GM18505 (cell line): Measurements from ENCODE around the gene FGF1.
"Not testable (repeated sequence)": the region's sequence is repeated elsewhere in the genome, so short reads cannot be mapped to it uniquely, and the experiment has no call there.

Experiments used
- ATAC-seq: cut with Tn5 transposase; IDR thresholded peaks from one replicate; pipeline ENCODE4 v1.9.1; 2021; ENCODE audit not compliant: unreplicated experiment
- POLR2A ChIP-seq: IDR thresholded peaks from 4 replicates; pipeline ENCODE4 v1.6.1; 2011; ENCODE audit warnings: borderline replicate concordance; ENCODE audit not compliant: insufficient read depth, insufficient read length; ENCODE audit errors: extremely low read depth

Gene FGF1

DNA sequence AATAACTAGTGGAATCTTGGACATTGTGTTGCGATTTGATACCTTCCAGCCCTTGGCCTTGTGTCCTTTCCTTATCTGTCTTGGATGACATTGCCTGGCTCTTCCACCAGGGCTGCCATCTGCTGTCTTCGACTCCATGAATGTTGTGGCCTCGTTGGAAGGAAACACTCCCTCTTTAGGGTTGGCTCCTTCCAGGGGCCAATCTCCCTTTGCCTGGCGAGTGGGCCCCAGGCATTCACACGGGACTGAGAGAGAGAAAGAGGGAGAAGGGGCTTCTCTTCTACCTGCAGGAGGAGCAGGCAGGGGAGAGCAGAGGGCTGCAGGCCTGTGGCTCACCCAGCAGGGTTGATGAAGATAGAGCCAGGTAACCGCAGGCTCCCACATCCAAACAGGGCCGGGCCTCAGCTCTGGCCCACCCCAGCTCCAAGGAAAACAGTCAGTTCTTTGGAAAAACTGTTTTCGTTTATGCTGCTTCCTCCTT lies 31.3 kb downstream of the FGF1 start:
- no peak for ATAC-seq
- TF ChIP-seq POLR2A = no peak

GRCh38 chr5:142653321-142653720 lies 32.6 kb downstream of the FGF1 start:
- TF ChIP-seq POLR2A = no peak
- ATAC-seq = no peak

GRCh38 chr5:142652563-142652962 lies 33.3 kb downstream of the FGF1 start:
- no peak for ATAC-seq
- TF ChIP-seq POLR2A = no peak

DNA sequence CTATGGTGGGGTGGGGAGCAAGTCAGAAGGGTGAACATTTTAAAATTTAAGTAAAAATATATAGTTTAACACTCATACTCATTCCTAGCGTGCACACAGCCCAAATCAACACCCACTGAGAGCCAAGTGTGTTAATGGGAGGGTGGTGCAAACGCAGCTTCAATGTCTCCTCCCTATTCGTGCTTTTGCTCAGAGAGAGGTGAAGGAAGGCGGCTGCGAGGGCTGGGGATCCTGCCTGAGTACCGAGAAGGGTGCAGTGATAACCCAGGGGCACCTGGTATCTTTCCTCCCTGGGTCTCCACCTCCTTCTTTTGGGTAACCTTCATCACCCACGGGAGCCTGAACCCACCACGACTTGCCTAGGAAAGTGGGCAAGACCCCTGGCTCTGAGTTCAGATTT lies 35.0 kb downstream of the FGF1 start:
- no peak for TF ChIP-seq POLR2A
- no peak for ATAC-seq

DNA sequence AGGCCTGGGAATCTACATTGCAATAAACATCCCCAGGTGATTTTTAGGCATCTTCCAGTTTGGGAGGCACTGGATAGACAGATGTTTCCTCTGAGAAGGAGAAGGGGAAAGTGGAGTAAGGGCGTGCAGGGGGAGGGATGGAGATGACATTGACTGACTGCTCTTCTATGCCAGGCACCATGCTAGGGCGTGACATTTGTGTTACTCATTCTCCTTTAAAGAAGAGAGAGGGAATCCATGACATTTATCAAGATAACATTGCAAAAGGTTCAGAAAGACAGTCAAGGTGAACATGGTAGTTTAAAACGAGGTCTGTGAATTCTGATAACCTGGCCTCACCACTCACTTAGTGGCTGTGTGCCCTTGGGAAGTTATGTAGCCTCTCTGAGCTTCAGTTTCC lies 35.8 kb downstream of the FGF1 start:
- no peak for TF ChIP-seq POLR2A
- no peak for ATAC-seq

DNA sequence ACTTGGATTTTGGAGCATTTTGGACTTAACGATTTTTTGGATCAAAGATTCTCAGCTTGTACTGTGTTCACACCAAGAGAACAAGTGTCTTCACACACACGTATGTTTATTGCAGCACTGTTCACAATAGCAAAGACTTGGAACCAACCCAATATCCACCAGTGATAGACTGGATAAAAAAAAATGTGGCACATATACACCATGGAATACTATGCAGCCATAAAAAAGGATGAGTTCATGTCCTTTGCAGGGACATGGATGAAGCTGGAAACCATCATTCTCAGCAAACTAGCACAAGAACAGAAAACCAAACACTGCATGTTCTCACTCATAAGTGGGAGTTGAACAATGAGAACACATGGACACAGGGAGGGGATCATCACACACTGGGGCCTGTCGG lies 37.8 kb downstream of the FGF1 start:
- ATAC-seq = not testable (repeated sequence)

DNA sequence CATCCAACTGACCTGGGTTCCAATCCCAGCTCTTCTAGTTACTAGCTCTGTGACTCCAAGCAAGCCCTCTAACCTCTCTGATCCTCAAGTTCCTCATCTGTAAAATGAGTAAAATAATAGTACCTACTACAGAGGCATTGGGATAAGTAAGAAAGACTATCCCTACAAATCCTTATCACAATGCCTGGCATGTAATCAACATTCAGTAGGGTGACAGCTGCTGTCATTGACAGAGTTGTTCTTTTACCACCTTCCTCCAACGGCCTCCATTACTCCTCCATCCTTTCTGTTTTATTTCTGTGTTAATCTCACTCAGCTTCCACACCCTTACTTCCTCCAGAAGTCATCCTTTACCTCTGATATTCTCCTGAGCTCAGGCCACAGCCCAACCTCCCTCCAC lies 40.4 kb downstream of the FGF1 start:
- ATAC-seq = no peak
- TF ChIP-seq POLR2A = no peak

- no peak for TF ChIP-seq POLR2A
- no peak for ATAC-seq
Measured at GRCh38 chr5:142644640-142645361, 41.1 kb downstream of the FGF1 start.

DNA sequence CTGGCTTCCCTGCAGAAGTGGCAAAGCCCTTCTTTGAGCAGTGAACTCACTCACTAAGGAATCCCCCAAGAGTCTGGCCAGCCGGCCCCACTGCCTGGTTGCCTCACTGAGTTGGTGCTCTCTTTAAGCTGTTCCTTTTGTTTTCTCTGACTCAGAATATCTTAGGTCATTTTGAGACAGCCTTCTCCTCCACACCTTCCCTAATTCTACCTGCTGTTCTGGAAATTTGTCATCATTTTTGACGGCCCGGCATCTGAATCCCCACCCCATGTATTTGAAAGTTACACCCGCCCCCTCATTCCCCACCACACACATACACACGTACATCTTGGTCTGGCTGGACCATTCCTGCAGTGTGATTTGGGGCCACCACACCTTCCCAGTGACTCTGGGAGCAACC lies 41.8 kb downstream of the FGF1 start:
- ATAC-seq = no peak

DNA sequence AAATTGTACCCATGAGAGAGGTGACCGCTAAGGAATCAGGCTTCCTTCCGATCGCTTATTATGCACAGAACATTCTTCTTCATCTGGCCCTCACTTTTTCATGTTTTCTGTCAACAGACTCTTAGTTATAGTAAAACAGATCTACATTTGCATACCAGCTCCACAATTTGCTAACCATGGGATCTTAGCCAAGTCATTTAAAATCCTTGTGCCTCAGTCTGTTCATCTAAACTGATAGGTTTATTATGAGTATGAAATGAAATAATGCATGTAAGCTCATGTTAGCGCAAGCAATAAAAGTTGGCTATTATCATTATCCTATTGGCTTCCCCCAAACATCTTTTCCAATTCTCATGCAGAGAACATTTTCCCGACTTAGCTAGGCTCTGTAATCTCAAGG lies 42.3 kb downstream of the FGF1 start:
- ATAC-seq = no peak
- no peak for TF ChIP-seq POLR2A

More for the DNA sequence above, 41.8 kb downstream of the FGF1 start:
- TF ChIP-seq POLR2A = no peak

GRCh38 chr5:142642427-142642826 lies 43.5 kb downstream of the FGF1 start:
- no peak for TF ChIP-seq POLR2A
- ATAC-seq = no peak

DNA sequence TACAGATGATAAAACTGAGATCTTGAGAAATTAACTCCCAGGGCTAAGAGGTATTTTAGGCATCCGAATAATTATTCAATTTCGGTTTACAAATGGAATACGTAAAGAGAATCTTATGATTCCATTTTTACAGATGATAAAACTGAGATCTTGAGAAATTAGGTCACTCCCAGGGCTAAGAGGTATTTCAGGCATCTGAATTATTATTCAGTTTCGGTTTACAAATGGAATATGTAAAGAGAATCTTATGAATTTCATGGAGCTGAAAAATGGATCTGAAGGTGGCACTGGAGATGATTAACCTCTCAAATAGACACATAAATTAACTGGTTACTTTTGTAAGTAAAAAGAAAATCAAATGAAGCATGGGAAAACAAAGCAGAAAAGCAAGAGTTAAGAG lies 44.2 kb downstream of the FGF1 start:
- ATAC-seq = no peak
- TF ChIP-seq POLR2A = no peak

- no peak for ATAC-seq
Measured at GRCh38 chr5:142640316-142641005, 45.4 kb downstream of the FGF1 start.

DNA sequence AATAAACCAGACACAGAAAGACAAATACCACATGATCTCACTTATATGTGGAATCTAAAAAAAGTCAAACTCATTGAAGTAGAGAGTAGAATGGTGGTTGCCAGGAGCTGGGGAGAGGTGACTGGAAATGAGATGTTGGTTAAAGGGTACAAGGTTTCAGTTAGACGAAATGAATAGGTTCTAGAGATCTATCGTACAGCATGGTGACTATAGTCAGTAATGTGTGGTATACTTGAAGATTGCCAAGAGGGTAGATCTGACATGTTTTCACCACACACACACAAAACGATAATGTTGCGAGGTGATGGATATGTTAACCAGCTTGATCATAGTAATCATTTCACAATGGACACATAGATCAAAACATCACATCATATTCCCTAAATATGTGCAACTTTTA lies 46.4 kb downstream of the FGF1 start:
- no peak for TF ChIP-seq POLR2A
- no peak for ATAC-seq

More at GRCh38 chr5:142640316-142641005, 45.4 kb downstream of the FGF1 start:
- TF ChIP-seq POLR2A = no peak

- no peak for TF ChIP-seq POLR2A
- no peak for ATAC-seq
Measured at GRCh38 chr5:142637871-142638270, 48.0 kb downstream of the FGF1 start.

- ATAC-seq = no peak
- TF ChIP-seq POLR2A = no peak
Measured at GRCh38 chr5:142636698-142637324, 49.1 kb downstream of the FGF1 start.
